Kidney (tissue), 14 donors: ENCODE results near the gene BSG. TPM values are rescaled to one million over a fixed set of nuclear protein-coding genes. Genes with fewer than 3 reads are reported as not detected.

ENCODE experiments used
- DNase-seq, 5 donors: peaks; one replicate each; pipeline ENCODE4 v3.0.0-alpha.2; 2013 to 2020
- FAIRE-seq: peaks from 2 replicates; lab custom pipeline; 2012; peaks lifted over from hg19 to GRCh38; lab: Jason Lieb, UNC
- H3K27ac ChIP-seq, 2 donors: one replicate each; pipeline ENCODE4 v1.7.0; 2013; ENCODE audit warnings: low read depth in 2 of 2, low read length in 2 of 2, inconsistent platforms in 1 of 2
- H3K27me3 ChIP-seq: one replicate; pipeline ENCODE4 v1.7.1; 2013; ENCODE audit warnings: low read length, inconsistent platforms; ENCODE audit not compliant: control insufficient read depth, insufficient read depth
- H3K36me3 ChIP-seq, 3 donors: one replicate each; pipeline versions ENCODE4 v1.7.0 to v1.7.1; 2013; ENCODE audit warnings: low read length in 3 of 3, control low read depth in 1 of 3, inconsistent platforms in 1 of 3; ENCODE audit not compliant: insufficient read depth in 3 of 3, control insufficient read depth in 2 of 3
- H3K4me1 ChIP-seq, 3 donors: one replicate each; pipeline versions ENCODE4 v1.7.0 to v1.7.1; 2013; ENCODE audit warnings: low read length in 3 of 3, inconsistent platforms in 1 of 3, low read depth in 1 of 3; ENCODE audit not compliant: control insufficient read depth in 2 of 3, insufficient read depth in 2 of 3
- H3K4me3 ChIP-seq, 3 donors: one replicate each; pipeline versions ENCODE4 v1.7.0 to v1.8.1; 2013; ENCODE audit warnings: low read length in 3 of 3, control low read depth in 1 of 3, inconsistent platforms in 1 of 3
- H3K9ac ChIP-seq, 3 donors: one replicate each; pipeline versions ENCODE4 v1.7.0 to v1.7.1; 2013; ENCODE audit warnings: low read length in 3 of 3, control low read depth in 1 of 3, inconsistent platforms in 1 of 3
- H3K9me3 ChIP-seq, 3 donors: one replicate each; pipeline versions ENCODE4 v1.7.0 to v1.7.1; 2013; ENCODE audit warnings: low read length in 3 of 3, control low read depth in 1 of 3, inconsistent platforms in 1 of 3; ENCODE audit not compliant: control insufficient read depth in 2 of 3, insufficient read depth in 1 of 3
- CTCF ChIP-seq: IDR thresholded peaks from 3 replicates; pipeline ENCODE4 v1.5.1; 2012; ENCODE audit warnings: mild to moderate bottlenecking, moderate library complexity, borderline replicate concordance; ENCODE audit not compliant: insufficient read depth; ENCODE audit errors: extremely low read depth
- intact Hi-C: fragments of 100-400 bp; cut with DNase I; formaldehyde crosslinking; loops from one replicate; pipeline ENCODE4 v1.11.1; 2022
- polyA plus RNA-seq: library from polyadenylated mRNA; stranded (reverse); fragments of 350-450 nt; fragmentation: Illumina TruSeq; extraction: RNeasy Lipid Tissue Mini Kit (QIAGEN cat#74804); gene quantifications from one replicate; pipeline ENCODE4 v1.2.3, GENCODE V29; 2014; ENCODE audit warnings: low read depth, low replicate concordance; ENCODE audit not compliant: insufficient read depth
- total RNA-seq: library from RNA; stranded (reverse); fragmentation: NEBNext Ultra II Directional; extraction: Animal tissue kit (Norgen Biotek cat#: 25700); gene quantifications from one replicate; pipeline ENCODE4 v1.2.1, GENCODE V29; 2021
- donor health status: control.
- donor health status: control.
- donor health status: control.
- donor health status: control.
- donor health status: control.
- donor health status: DM: yes; HTN: yes; CAD: no.
- donor health status: Normal renal cell carcinoma (clear cell type).

BSG gene
- total and polyA plus RNA-seq, 2 donors from 2014 or later: 554 to 984 TPM

GRCh38 chr19:567296-567900, 5.0 kb upstream of the BSG start:
- Histone ChIP-seq H3K4me3 (no peak overlapping the region), H3K9ac (no peak overlapping the region), H3K4me1 (peaks cover 0 to 7% (median 0%) of the 10 kb centered on the region in 3 donors), H3K36me3 (no peaks in the 10 kb centered on the region), H3K27ac (no peak overlapping the region), H3K9me3 (no peaks in the 10 kb centered on the region), H3K27me3 (no peaks in the 10 kb centered on the region)
- DNase-seq (peak in 1 of 5 donors; percentile 40), FAIRE-seq (no peak)
- no peak for TF ChIP-seq CTCF
- intact Hi-C loops: no loop called here

GRCh38 chr19:570251-570686, 2.1 kb upstream of the BSG start:
- Histone ChIP-seq H3K36me3 (no peaks in the 10 kb centered on the region), H3K27me3 (no peaks in the 10 kb centered on the region), H3K9ac (no peak overlapping the region), H3K27ac (no peak overlapping the region), H3K4me3 (no peak overlapping the region), H3K4me1 (peaks cover 0 to 22% (median 4%) of the 10 kb centered on the region in 3 donors), H3K9me3 (no peaks in the 10 kb centered on the region)
- DNase-seq: peak in 1 of 5 donors; percentile 68
- no peak for TF ChIP-seq CTCF
- intact Hi-C loops: no loop called here
- no peak for FAIRE-seq

GRCh38 chr19:570937-571565, 1.3 kb upstream of the BSG start:
- peak; percentile 72 to 84 (median 80) for DNase-seq
- Histone ChIP-seq H3K4me1 (peaks cover 0 to 25% (median 9%) of the 10 kb centered on the region in 3 donors), H3K27ac (peak overlapping the region; percentile 2 to 16), H3K27me3 (no peaks in the 10 kb centered on the region), H3K9me3 (no peaks in the 10 kb centered on the region), H3K36me3 (no peaks in the 10 kb centered on the region), H3K4me3 (peak overlapping the region; percentile 32 to 65 (median 64)), H3K9ac (peak overlapping the region in 2 of 3 donors; percentile 44 to 46)
- no peak for TF ChIP-seq CTCF
- no peak for FAIRE-seq
- intact Hi-C loops: no loop called here
